Measurements from ENCODE around the gene NPDC1. TPM values are rescaled to one million over a fixed set of nuclear protein-coding genes. Genes with fewer than 3 reads are reported as not detected.

The NPDC1 gene
- total and polyA plus RNA-seq, 12 donors: 5.1 to 311 (median 43.3) TPM

- 0 to 20% (median 5%) methylated on average over 2 to 48 of the region's 52 CpGs for whole genome bisulfite sequencing, 4 donors
- intact Hi-C loops (cut with DNase I): no loop called here
- H3K36me3 ChIP-seq (replicated peaks in 1 of 2): no peaks in the 10 kb centered on the region
- H3K27me3 ChIP-seq: peaks cover 12% of the 10 kb centered on the region
- H3K4me3 ChIP-seq: peak overlapping the region in 1 of 4 donors; percentile 55
- H3K4me1 ChIP-seq (replicated peaks in 1 of 2): peaks cover 0 to 8% of the 10 kb centered on the region in 2 donors
- TF ChIP-seq POLR2A (IDR thresholded peaks at IDR 0.05) (no peak), CTCF (IDR thresholded peaks at IDR 0.05) (no peak)
- no peaks in the 10 kb centered on the region for H3K9me3 ChIP-seq (replicated peaks in 1 of 3)
- H3K27ac ChIP-seq: no peak overlapping the region
- no peak for DNase-seq
Measured at GRCh38 chr9:137069508-137070091, 23.6 kb upstream of the NPDC1 start.

GRCh38 chr9:137068539-137069507 lies 22.8 kb upstream of the NPDC1 start:
- Histone ChIP-seq H3K36me3 (replicated peaks in 1 of 2) (no peaks in the 10 kb centered on the region), H3K4me3 (no peak overlapping the region), H3K4me1 (replicated peaks in 1 of 2) (peaks cover 0 to 8% of the 10 kb centered on the region in 2 donors), H3K27ac (no peak overlapping the region), H3K9me3 (replicated peaks in 1 of 3) (no peaks in the 10 kb centered on the region), H3K27me3 (peaks cover 12% of the 10 kb centered on the region)
- TF ChIP-seq CTCF (IDR thresholded peaks at IDR 0.05) (no peak), POLR2A (IDR thresholded peaks at IDR 0.05) (no peak)
- intact Hi-C loops (cut with DNase I): no loop called here
- WGBS, 4 donors: 82 to 95% (median 88%) methylated on average over 5 to 17 of the region's 17 CpGs
- DNase-seq: no peak

DNA sequence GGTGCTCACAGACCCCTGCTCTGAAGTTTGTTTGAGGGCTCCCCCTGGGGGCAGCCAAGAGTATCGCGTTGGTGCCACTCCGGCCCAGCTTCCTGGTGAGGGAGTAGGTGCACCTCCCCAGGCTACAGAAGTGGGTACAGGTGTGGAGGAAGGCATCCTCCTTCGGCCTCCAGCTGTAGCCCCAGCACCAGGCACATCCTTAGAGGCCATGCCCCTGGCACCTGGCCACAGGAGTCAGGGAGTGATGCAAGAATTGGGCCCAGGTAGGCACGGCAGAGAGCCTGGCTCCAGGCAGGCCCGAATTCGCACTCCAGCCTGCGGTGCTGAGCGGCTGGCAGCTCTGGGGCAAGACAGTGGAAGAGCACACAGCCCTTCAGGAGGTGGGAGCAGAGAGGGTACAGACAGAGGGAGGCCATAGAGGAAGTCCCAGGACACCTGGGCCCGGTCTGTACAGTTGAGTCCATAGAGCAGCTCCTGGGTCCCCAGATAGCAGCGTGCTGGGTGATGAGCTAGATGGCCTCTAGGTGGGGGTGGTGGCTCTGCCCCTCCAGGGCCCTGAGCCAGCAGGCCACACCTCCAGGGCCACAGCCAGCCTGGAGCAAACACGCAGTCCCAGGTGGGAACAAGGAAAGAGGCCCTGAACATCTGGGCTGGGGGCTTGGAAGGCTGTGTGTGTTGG lies 22.0 kb upstream of the NPDC1 start:
- no peak for TF ChIP-seq POLR2A (IDR thresholded peaks at IDR 0.05)
- TF ChIP-seq CTCF (IDR thresholded peaks at IDR 0.05): peak; percentile 56 to 81 (median 73)
- H3K4me3 ChIP-seq: no peak overlapping the region
- peaks cover 0 to 8% of the 10 kb centered on the region in 2 donors for H3K4me1 ChIP-seq (replicated peaks in 1 of 2)
- no peak overlapping the region for H3K27ac ChIP-seq
- peaks cover 12% of the 10 kb centered on the region for H3K27me3 ChIP-seq
- H3K36me3 ChIP-seq (replicated peaks in 1 of 2): no peaks in the 10 kb centered on the region
- peak; percentile 74 to 90 (median 78) for DNase-seq
- no peaks in the 10 kb centered on the region for H3K9me3 ChIP-seq (replicated peaks in 1 of 3)
- 24 to 60% (median 56%) methylated on average over 5 to 12 of the region's 12 CpGs for whole genome bisulfite sequencing, 4 donors
- intact Hi-C loops (cut with DNase I): no loop called here
